Right forelimb (tissue), 1 donor: ENCODE data around the gene ST6GALNAC3.

Experiments
- DNase-seq: peaks from one replicate; pipeline ENCODE4 v3.0.0-alpha.2; 2018

The ST6GALNAC3 gene

DNA sequence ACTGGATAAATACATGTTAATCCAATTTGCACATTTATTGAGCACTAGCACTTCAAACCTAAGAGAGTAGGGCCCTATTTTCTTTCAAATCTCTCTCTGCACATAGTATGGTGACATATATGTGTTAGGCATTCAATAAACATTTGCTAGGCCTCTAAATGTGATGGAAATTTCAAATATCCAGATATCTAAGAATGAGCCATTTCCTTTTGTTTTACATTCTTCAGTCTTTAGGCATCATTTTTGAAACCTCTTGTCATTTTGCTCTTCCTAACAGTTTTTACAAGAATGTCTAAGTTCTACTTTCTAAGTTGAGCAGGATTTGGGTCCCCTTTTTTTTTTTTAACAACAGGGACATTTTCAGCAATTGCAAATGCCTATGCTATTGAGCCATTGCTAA lies 397.0 kb downstream of the ST6GALNAC3 start:
- DNase-seq, result no peak

DNA sequence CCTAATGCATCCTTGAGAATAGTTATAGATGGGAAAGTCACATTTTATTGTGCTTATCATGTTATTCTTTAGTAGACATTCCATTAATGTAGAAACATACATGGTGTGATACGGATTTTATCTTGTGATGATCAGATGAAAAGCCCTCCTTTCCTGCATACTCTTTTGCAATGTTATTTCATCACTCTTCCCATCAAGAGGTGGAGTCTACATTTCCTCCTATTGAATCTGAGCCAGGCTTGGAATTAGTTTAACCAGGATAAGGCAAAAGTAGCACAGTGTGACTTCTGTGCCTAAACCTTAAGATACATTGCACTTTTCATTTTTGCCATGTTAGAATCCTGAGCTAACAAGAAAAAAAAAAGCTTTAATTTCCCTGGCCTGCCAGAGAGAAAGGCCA lies 399.0 kb downstream of the ST6GALNAC3 start:
- no peak for DNase-seq

DNA sequence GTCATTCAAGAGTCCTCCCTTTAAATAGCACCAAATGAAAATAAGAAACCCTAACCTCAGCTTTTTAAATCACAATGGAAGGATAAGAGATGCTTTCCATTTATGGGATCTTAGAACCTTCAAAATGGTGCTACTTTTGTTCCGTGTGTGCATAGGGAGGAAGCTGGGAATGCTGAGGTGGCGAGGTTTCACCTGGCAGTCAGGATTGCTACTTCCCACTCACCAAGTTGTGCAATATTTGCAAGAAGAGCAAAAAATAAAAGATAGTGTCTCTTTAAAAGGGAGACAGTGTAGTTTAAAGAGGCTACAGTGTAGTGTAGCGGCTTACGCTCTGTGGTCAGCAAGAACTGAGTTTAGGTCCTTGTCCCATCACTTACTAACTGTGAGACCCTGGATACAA lies 400.4 kb downstream of the ST6GALNAC3 start:
- no peak for DNase-seq

DNA sequence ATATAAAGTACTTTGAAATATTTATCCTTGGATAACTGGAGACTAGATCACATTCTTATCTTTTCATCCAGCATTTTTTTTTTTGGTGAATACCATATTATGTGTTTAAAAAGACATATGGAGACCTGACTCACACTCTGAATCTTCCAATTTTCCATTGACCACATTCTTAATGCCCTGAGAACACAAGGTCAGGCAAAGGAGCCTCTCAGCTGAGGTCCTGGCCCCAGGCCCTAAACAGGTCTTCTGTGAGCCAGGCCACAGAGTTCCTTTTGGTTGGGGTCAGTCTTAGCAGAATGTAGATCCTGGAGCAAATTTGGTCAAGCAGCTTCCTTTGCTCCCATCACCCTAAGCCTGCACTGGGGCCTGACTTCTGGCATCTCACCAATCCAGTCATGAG lies 402.6 kb downstream of the ST6GALNAC3 start:
- no peak for DNase-seq

DNA sequence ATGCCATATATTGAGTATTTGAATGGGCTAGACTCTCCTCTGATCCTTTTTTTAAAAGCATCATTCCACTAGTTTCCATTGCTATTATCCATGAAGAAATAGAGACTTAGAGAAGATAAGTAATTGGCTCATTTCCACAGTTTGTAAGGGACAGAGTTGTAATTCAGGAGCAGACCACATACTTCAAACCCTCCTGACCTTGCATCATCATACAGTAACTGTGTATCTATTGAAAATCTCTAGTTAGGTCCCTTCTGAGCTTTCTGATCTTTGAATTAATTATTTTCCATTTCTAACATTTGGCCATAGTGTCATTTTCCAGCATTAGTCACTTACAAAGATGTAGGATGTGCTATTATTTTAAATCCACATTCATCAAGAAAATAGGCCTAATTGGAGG lies 406.3 kb downstream of the ST6GALNAC3 start:
- no peak for DNase-seq

DNA sequence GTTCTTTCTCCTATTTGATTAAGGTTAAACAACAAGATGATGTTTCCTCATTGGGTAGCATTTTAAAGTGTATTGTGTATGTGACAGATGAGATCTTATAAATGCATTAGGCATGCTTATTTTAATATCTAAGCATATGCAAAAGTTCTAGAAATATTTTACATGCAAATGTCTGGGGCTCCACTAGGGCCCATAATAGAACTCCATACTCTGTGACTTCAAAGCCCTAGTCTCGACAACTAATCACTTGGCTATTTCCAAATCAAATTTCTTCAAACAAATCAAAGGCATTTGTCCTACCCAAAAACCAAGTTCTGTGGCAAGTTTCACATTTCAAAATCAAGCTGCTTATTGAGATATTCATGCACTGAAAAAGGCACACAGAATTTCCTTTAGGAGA lies 407.1 kb downstream of the ST6GALNAC3 start:
- DNase-seq, result no peak

DNA sequence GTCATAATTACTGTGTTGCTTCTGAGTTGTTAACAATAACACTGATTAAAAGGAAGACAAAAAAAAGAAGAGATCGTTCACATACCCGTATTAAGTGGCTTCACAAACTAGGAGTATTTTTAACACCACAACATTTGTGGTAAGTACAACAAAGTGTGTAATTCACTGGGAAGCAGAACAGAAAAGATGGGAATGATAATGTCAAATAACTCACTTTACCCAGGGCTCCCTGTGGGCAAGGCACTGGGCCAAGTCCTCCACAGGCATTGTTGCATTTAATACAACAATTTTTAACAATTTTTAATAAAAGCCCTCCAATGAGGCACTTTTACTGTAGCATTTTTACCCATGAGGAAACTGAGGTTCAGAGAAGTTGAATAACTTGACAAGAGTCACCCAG lies 407.7 kb downstream of the ST6GALNAC3 start:
- DNase-seq, result no peak

DNA sequence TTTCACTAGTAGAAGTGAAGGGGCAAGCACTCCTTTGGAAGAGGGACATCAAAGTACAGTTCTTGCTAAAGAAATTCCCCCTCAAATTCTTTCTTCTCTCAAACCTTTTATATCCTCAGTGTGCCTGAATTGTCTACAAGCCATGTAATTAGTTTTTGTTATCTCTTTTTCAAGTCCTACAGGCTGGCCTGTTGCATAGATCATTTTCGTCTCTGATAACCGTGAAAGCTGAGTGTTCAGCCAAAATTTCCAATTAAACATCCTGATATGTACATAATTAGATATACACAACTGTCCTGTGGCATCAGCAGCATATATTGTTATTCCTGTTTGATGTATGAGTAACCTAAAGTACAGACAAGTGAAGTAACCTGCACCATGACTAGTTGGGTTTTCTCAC lies 417.2 kb downstream of the ST6GALNAC3 start:
- DNase-seq, result no peak

DNA sequence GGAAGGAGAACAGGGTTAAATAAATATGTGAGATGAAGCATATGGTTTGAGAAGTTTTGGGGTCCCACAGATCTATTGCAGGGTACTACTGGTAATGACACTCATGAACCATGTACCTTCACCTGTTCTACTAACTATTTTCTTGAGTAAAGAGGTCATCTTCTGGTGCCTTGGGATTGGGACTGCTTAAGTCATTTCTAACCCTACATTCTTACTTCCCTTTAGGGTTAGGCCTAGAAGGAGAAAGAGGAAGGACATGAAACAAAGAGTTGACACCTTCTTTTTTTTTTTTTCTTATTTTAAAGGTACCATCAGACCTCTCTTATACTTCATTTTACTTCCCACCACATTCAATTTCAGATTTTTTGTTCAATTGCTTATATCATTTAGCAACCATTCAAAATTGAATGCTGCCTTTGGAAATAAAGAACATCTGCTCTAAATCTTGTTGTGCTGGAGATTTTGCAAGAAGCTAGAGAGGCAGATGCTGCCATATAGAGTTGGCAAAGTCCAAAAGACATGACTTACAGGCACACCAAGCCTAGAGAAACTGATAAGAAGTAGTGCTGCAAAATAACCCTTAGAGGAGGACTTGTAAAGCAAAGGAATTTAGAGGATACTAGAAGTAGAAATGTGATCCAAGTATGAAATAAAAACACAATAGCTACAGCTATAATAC lies 418.3 kb downstream of the ST6GALNAC3 start:
- no peak for DNase-seq

DNA sequence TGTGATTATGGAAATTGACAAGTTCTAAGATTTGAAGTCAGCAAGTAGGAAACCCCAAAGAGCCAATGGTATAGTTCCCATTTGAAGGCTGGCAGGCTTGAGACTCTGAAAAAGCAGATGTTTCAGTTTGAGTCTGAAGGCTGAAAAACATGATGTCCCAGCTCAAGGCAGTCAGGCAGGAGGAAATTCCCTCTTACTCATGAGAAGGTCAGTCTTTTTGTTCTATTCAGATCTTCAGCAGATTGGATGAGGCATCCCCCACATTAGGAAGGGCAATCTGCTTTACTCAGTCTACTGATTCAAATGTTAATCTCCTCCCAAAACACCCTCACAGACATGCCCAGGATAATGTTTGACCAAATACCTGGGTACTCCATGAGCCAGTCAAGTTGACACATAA lies 420.3 kb downstream of the ST6GALNAC3 start:
- DNase-seq, result no peak

DNA sequence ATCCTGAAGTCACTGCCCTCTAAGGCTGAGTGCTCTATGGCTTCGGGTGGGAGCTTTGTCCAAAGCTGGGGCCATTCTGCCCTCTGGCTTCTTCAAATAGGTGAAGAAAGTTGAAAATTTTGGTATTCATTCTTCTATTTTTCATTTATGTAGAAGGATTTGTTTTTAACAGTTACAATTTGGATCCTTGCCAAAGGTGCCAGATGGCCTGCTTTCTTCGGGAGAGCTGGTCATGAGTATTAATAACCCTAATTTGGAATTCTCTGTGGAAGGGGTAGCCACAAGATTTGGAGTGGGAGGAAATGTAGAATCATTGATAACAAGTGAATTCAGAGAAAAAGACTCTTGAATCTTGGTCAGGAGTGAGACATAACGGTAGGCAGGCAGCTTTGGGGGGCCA lies 422.3 kb downstream of the ST6GALNAC3 start:
- no peak for DNase-seq

DNA sequence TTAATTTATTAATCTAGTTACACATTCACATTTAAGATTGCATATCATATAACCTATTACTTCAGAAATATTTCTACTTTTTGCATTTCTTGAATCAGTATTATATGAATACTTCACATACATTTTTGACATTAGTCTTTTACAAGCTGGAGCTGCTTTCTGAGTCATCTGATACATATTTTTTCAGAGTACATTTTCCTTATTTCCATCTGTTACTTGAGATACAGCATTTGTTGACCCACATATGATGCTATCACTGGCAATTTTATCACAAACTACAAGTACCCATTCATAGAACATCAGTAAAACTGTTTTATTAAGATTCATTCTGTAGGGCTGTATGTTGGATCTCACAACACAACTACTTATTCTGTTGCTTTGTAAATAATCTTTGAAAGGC lies 425.6 kb downstream of the ST6GALNAC3 start:
- DNase-seq, result no peak

DNA sequence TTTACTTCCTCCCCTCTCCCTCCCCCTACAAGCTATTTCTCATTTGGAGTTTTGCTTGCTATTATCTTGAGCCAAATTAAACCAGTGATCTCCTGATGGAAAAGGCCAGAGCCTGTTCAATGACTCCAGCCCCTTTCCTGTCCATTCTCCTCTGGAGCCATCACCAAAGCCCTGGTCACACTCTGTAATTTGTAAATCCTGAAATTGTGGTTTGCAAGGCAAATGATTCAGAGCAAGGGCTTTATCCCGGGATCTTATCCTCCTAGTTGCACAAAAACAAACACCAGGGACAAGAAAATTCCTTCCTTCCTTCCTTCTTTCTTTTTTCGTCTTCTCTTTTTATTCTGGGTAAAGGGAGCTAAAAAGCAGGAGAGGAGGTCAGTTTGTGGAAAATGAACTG lies 426.6 kb downstream of the ST6GALNAC3 start:
- DNase-seq, result no peak

DNA sequence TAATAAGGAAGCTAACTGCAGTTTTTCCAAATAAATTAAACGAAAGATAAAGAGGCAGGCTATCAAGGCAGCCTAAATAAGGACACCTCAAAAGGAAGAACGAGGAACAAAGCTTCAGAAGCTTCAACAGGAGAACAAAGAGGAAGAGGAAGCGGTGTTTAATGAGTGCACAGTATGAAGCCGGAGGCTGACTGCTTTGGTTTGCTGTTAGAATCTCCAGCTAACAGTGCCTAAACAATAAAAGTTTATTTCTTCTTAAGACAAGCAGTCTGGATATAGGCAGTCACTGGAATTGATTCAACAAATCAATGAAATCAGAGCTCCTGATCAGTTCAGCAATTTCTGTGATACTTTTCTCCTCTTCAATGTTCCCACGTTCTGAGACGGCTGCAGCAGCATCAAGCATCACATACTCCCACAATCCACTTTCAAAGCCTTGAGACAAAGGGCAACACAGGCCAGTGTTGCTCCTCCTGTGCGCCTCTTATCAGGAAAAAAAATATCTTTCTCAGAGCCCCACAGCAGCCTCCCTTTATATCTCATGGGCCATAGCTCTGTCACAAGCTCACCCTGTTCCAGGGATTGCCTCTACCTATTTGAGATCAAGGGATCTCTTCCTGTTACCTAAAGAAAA lies 427.2 kb downstream of the ST6GALNAC3 start:
- DNase-seq, result no peak

DNA sequence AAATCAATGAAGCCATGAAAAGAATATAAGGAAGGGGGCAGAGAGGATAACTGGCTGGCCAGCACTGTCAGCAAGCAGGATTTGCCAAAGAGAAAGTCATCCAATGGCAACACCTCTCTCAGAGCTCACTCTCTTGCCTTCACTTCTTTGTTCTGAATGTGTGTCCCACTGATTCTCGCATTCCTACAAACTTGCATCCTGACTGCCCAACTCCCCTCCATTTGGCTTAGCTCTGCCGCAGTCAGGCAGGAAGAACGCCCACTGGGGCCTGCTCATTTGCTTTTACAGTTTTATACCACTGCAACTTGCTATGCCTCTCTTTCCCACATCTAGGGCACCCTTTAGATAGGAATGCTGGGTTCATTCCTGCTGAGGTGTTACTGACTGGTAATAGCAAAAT lies 428.6 kb downstream of the ST6GALNAC3 start:
- no peak for DNase-seq

DNA sequence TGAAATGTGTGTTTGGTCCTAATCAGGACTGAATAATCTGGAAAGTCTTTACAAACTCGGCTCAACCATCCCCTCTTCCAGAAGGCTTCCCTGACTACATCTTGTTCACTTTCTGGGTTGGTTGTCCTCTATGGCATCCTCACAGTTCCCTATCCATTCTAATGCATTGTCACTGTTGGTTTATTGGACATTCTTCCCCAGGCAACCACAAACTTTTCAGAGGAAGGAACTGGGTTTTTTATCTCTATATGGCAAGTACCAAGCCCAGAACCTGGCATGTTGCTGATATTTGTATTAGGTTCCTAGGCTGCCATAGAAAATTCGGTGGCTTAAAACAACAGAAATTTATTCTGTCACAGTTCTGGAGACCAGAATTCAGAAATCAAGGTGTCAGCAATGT lies 429.2 kb downstream of the ST6GALNAC3 start:
- no peak for DNase-seq

DNA sequence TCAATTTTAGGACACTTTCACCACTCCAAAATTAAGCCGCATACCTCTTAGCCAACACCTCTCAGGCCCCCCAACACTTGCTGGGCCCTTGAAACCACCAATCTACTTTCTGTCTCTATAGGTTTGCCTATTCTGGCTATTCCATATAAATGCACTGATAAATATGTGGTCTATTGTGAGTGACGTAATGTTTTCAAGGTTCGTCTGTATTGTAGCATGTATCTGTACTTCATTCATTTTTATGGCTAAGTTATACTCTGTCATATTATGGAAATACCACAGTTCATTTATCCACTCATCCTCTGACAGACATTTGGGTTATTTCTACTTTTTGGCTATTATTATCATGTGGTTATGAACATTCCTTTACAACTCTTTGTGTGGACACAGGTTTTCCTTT lies 432.8 kb downstream of the ST6GALNAC3 start:
- no peak for DNase-seq

DNA sequence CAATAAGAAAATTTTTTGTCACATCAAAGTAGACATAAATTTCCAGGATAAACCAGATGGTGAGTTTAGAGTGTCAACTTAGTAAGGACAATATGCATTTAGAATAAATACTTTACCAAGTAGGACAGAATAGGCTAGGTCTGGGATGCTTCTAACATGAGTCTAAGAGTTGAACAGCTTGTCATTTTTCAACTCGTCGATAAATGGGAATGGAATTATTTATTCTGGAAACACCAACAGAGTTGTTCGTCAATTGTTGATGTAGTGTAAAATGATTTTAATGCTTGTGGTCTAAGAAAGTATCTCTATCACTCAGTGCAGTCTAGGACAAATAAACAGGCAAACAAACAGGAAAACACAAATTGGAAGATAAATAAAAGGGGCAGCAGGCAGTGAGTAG lies 434.3 kb downstream of the ST6GALNAC3 start:
- no peak for DNase-seq

DNA sequence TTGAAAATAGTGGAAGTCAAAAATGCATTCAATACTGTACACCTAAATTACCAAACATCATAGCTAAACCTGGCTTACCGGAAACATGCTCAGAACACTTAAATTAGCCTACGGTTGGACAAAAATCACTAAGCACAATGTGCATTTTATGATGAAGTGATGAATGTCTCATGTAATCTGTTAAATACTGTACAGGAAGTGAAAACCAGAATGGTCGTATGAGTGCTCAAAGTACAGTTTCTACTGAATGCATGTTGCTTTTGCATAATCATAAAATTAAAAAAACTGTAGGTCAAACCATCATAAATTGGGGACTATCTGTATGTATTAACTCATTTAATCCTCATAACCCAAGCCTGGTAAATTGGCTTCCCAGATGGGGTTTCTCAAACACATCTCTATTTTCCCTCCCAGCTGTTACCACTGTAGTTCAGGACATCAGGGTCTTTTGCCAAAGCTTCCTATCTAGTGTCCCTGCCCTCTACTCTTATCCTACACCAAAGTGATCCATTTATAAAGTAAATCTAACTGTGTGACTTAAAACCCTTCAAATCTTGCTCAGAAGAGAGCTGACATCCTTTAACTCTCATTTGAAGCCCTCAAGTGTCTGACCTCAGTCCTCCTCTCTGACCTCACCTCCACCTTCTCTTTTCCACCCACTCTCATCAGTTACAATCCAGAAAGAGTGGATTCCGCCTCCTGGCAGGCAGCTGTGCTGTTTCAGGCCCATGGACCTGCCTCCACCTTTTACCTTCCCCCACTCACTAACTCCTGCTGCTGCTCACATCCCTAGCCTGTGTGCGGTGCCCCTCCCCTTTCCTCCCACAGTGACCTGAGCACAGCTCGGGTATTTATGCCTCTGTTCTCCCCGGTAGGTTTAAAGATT lies 436.4 kb downstream of the ST6GALNAC3 start:
- DNase-seq, result no peak

DNA sequence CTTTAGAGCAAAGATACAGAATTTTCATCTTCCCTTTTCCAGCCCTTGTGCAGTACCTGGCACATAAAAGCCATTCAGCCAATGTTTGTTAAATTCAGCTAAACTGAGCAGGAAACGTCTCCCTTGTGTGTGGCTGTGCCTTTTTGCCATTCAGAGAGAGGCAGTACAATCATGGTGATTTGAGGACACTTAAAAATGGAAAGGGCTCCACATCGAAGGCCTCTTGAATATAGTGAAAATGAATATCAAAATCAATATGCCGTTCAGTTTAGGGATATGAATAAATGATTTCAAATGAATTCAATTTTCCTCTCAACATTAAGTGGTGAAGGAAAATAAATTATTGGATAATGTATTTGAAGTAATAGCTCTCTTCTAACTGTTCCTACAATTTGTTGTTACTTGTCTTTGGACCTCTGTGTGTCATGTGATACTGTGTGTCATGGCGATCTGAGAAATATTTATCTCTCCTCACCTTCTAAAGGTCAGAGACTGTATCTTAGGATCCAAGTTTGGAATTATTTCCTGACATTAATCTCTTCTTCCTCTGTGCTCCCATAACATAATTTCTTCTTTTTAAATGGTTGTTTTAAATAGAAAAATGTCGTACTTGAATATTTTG lies 437.1 kb downstream of the ST6GALNAC3 start:
- DNase-seq, result no peak

DNA sequence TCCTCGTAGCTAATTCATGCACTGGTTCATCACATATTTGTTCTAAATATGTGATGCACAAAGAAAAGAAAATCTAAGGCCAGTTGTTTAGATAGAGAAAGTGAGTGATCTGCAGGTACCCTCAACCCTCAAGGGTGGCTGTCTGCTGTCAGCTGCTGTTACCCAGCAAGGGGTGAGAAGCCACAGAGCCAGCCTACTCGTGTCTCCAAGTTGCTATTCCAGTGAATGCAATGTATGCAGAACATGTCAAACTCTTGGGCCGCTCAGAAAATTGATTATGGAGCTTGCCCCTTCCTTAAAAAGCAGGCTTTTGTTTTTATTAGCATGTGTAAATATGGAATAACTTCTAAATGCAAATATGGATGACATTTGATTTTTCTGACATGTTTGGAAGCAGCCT lies 456.4 kb downstream of the ST6GALNAC3 start:
- no peak for DNase-seq

DNA sequence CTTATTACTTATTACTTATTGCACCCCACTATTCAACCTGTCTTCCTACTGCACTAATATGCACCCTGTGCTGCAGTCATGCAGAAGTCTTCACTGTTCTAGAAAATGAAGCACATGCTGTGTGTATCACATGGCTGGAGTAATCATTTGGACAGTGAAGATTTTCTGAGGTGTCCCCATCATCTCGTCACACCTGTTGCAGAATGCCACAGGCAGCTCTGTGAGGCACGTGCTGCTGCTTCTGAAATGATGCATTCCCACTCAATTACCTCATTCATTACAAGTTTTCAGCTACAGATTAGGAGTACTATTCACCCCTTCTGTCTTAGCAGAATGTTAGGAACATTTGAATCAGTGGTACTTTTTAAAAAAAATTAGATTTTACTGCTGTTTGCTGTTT lies 467.1 kb downstream of the ST6GALNAC3 start:
- no peak for DNase-seq

DNA sequence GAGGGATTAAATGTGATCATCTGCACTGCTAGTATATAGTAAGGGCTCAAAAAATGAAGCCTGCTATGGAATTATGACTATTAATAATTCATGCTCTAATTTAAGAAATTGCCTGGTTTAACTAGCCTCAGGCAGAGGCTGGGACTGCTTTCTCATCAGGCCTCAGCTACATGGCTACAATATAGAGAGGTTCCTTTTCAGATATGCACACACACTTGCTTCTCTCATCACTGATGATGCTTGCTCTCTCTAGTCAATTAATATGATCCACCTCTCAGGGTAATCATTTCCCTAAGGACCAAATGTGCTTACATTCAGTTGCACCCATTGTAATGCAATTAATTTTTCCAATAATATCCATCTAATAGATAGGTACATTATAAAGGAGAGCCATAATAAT lies 467.8 kb downstream of the ST6GALNAC3 start:
- no peak for DNase-seq

DNA sequence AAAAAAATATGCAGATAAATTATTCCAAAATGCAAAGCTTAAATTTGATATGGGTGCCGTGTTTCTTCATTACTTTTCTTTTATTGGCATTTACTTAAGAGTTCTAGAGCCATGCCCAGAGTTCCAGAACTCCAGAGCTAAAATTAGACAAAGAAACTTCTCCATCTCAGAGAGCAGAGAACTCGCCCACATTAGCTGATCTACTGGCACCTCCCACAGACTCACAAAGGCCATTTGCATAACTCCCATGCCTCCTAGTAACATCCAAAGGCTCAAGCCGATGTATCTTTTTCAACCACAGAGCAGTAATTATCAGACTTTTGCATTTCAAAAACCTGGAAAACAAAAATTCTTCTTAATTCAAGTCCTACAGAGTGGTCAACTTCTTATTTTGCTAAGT lies 468.9 kb downstream of the ST6GALNAC3 start:
- no peak for DNase-seq
